Omental fat pad (tissue), 4 donors: ENCODE data around the gene USP36. TPM values are rescaled to one million over a fixed set of nuclear protein-coding genes. Genes with fewer than 3 reads are reported as not detected.

Experiments used
- ATAC-seq: fragments of 150-250 bp; one replicate; pipeline ENCODE4 v1.9.1; 2016; ENCODE audit warnings: mild to moderate bottlenecking, moderate library complexity; ENCODE audit not compliant: low FRiP score
- DNase-seq: peaks from one replicate; pipeline ENCODE4 v3.0.0-alpha.2; 2019; ENCODE audit warnings: low spot score
- CTCF ChIP-seq, 3 donors: fragments of 450-650 bp; IDR thresholded peaks; one replicate each; pipeline ENCODE4 v1.5.1; 2016 to 2017; ENCODE audit warnings: antibody characterized with exemption in 3 of 3, mild to moderate bottlenecking in 3 of 3, moderate library complexity in 2 of 3
- total RNA-seq, 4 donors: library from RNA; depleted of rRNA; stranded (reverse); fragments of >200 nt; gene quantifications; one replicate each; pipeline ENCODE4 v1.1.0, GENCODE V29; 2016

USP36 gene
- total RNA-seq, 4 donors from 2014 or later = 32.5 to 162 (median 86.7) TPM

GRCh38 chr17:78857266-78857665 lies 16.7 kb upstream of the USP36 start:
- no peak for ATAC-seq

GRCh38 chr17:78855561-78856165 lies 15.0 kb upstream of the USP36 start:
- DNase-seq = no peak
- TF ChIP-seq CTCF (IDR thresholded peaks at IDR 0.05) = no peak
- ATAC-seq = no peak

More at GRCh38 chr17:78857266-78857665, 16.7 kb upstream of the USP36 start:
- TF ChIP-seq CTCF (IDR thresholded peaks at IDR 0.05) = no peak
- no peak for DNase-seq

- ATAC-seq = no peak
- DNase-seq = no peak
- no peak for TF ChIP-seq CTCF (IDR thresholded peaks at IDR 0.05)
These were observed 13.9 kb upstream of the USP36 start for GRCh38 chr17:78854508-78854907.

DNA sequence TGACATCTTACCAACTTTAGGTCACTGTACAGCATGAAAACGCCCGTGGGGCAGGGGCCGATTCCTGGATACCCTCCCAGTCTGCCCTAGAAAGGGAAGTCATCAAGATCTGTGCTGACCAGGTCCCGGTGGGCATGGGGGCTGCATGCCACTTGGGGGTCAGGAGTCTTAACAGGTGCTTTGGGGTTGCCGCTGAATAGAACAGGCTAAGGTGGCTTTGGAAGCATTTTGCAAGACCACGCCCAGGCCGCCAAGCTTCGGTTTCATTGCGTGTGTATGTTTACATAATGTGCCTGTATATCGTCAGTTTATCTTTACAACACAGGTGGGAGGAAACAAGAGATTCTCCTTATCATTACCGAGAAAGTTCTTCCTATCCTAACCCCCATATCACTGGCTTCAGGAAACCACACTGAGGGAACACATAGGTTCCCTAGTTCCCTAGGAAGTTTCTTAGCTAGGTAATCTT lies 13.3 kb upstream of the USP36 start:
- TF ChIP-seq CTCF (IDR thresholded peaks at IDR 0.05) = no peak
- no peak for ATAC-seq
- DNase-seq = no peak

DNA sequence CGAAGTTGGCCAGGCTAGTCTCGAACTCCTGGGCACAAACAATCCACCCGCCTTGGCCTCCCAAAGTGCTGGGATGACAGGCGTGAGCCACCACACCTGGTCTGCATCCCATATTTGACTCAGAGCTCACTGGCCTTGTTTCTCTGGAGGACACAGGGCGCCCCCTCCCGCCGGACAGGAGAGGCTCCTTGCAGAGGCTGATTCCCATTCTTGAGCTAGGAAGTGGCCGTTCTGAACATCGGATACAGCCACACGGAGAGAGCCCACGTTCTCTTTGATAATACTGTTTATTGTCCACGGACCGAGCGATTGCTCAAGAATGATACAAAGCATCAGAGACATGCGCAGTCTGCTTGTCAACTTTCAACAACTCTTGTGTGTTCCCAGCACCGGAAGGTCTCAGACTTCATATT lies 12.1 kb upstream of the USP36 start:
- no peak for TF ChIP-seq CTCF (IDR thresholded peaks at IDR 0.05)
- DNase-seq (no peak), ATAC-seq (no peak)

GRCh38 chr17:78849026-78849425 lies 8.4 kb upstream of the USP36 start:
- ATAC-seq (no peak), DNase-seq (no peak)
- TF ChIP-seq CTCF (IDR thresholded peaks at IDR 0.05) = no peak

GRCh38 chr17:78847052-78847451 lies 6.4 kb upstream of the USP36 start:
- no peak for TF ChIP-seq CTCF (IDR thresholded peaks at IDR 0.05)
- ATAC-seq (no peak), DNase-seq (no peak)
